Endothelial cell of umbilical vein (primary cell): ENCODE measurements around the gene PRIMA1.

Source experiments
- EZH2 ChIP-seq: IDR thresholded peaks from 2 replicates; pipeline ENCODE4 v1.6.1; 2012; ENCODE audit warnings: borderline replicate concordance, low read depth, mild to moderate bottlenecking, moderate library complexity, low read length, inconsistent platforms; ENCODE audit not compliant: severe bottlenecking
- JUN ChIP-seq: IDR thresholded peaks from 2 replicates; pipeline ENCODE4 v1.6.1; 2011; ENCODE audit warnings: borderline replicate concordance, low read depth; ENCODE audit not compliant: insufficient read length, insufficient read depth
- MYC ChIP-seq: IDR thresholded peaks from one replicate; pipeline ENCODE4 v1.6.1; 2011; ENCODE audit warnings: mild to moderate bottlenecking, low read depth, low read length
- POLR2A ChIP-seq: IDR thresholded peaks from 2 replicates; pipeline ENCODE4 v1.6.1; 2012; ENCODE audit warnings: low read depth, mild to moderate bottlenecking, control low read depth, low read length
- POLR2AphosphoS5 ChIP-seq: IDR thresholded peaks from 2 replicates; pipeline ENCODE4 v1.6.1; 2012; ENCODE audit warnings: low read depth, mild to moderate bottlenecking, control low read depth, low read length, moderate library complexity; ENCODE audit not compliant: insufficient read depth
- TF ChIP-seq, protein P1 (sequence below): IDR thresholded peaks from 2 replicates; pipeline ENCODE4 v1.6.1; 2011; ENCODE audit not compliant: insufficient read depth, insufficient read length
- TF ChIP-seq, protein P2 (sequence below), 2 donors: IDR thresholded peaks; 1 replicate in 1 of 2; 2 replicates in 1 of 2; pipeline ENCODE4 v1.5.1; 2011; ENCODE audit warnings: low read length in 2 of 2, mild to moderate bottlenecking in 2 of 2, moderate library complexity in 2 of 2, control low read depth in 1 of 2, inconsistent platforms in 1 of 2, low read depth in 1 of 2; ENCODE audit not compliant: insufficient read depth in 1 of 2; ENCODE audit errors: extremely low read depth in 1 of 2

DNA sequence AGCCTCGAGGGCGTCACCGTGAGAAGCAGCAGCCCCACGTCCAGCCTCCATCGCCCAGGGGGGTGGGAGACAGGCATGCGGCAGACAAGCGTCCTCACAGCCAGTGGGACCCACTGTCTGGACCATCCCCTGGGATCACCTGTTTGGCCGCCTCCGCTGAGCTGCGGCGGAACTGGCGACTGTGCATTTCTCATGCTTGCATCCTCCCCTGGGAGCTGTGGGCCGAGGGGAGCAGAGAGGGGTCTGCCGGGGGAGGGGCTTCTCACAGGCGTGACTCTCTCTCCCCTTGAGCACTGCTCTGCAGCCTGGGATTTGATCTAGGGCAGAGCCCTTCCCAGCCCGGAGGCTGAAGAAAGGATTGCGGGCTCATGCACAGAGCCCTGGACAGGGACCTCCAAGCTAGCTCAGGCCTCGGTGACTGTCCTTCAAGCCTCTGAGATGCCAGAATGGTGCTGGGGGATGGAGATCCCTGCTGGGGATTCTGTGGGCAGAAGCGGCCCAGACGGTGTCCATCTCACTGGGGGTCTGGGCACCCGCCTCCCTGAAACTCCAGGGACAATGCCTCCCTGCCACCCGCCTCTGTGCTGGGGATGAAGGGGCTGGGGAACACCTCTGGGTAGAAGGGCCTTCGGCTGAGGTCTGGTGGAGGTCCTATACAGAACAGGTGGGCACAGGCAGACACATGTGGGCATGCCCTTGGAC, 61.1 kb downstream of the PRIMA1 start:
- no peak for TF ChIP-seq EZH2
- TF ChIP-seq, protein P1, sequence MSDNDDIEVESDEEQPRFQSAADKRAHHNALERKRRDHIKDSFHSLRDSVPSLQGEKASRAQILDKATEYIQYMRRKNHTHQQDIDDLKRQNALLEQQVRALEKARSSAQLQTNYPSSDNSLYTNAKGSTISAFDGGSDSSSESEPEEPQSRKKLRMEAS = no peak
- TF ChIP-seq POLR2A = no peak
- TF ChIP-seq, protein P2, sequence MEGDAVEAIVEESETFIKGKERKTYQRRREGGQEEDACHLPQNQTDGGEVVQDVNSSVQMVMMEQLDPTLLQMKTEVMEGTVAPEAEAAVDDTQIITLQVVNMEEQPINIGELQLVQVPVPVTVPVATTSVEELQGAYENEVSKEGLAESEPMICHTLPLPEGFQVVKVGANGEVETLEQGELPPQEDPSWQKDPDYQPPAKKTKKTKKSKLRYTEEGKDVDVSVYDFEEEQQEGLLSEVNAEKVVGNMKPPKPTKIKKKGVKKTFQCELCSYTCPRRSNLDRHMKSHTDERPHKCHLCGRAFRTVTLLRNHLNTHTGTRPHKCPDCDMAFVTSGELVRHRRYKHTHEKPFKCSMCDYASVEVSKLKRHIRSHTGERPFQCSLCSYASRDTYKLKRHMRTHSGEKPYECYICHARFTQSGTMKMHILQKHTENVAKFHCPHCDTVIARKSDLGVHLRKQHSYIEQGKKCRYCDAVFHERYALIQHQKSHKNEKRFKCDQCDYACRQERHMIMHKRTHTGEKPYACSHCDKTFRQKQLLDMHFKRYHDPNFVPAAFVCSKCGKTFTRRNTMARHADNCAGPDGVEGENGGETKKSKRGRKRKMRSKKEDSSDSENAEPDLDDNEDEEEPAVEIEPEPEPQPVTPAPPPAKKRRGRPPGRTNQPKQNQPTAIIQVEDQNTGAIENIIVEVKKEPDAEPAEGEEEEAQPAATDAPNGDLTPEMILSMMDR (IDR thresholded peaks at IDR 0.05; ENCODE audit: extremely low read depth in 1 of 2, insufficient read depth in 1 of 2, low read depth in 1 of 2, low read length in 2 of 2) = no peak
- no peak for TF ChIP-seq POLR2AphosphoS5
- TF ChIP-seq MYC = no peak
- TF ChIP-seq JUN = no peak
